Measurements from ENCODE around the gene FMNL2.

The FMNL2 gene

GRCh38 chr2:152432206-152432653, 97.3 kb downstream of the FMNL2 start:
- Histone ChIP-seq H3K27ac (peak overlapping the region; percentile 35), H3K4me3 (ENCODE audit: low read depth, low read length) (no peak overlapping the region), H3K36me3 (replicated peaks) (no peaks in the 10 kb centered on the region), H3K27me3 (replicated peaks) (no peaks in the 10 kb centered on the region)
- peak; percentile 77 for DNase-seq
- no peak for TF ChIP-seq CTCF (IDR thresholded peaks at IDR 0.05; ENCODE audit: low read depth, low read length, missing control alignments)
- in situ Hi-C loops (cut with HindIII; ENCODE audit: low pct_ligation_motif_present, low sequenced_read_pairs), result no loop called here

GRCh38 chr2:152432765-152433164, 97.8 kb downstream of the FMNL2 start:
- in situ Hi-C loops (cut with HindIII; ENCODE audit: low pct_ligation_motif_present, low sequenced_read_pairs), result no loop called here
- DNase-seq, result no peak
- Histone ChIP-seq H3K36me3 (replicated peaks) (no peaks in the 10 kb centered on the region), H3K4me3 (ENCODE audit: low read depth, low read length) (no peak overlapping the region), H3K27ac (peak overlapping the region; percentile 3), H3K27me3 (replicated peaks) (no peaks in the 10 kb centered on the region)
- TF ChIP-seq CTCF (IDR thresholded peaks at IDR 0.05; ENCODE audit: low read depth, low read length, missing control alignments), result no peak

- no peaks in the 10 kb centered on the region for H3K36me3 ChIP-seq (replicated peaks)
- no peak overlapping the region for H3K27ac ChIP-seq
- in situ Hi-C loops (cut with HindIII; ENCODE audit: low pct_ligation_motif_present, low sequenced_read_pairs), result no loop called here
- DNase-seq, result no peak
- H3K4me3 ChIP-seq (ENCODE audit: low read depth, low read length), result no peak overlapping the region
- H3K27me3 ChIP-seq (replicated peaks), result no peaks in the 10 kb centered on the region
- TF ChIP-seq CTCF (IDR thresholded peaks at IDR 0.05; ENCODE audit: low read depth, low read length, missing control alignments), result no peak
These were observed 98.3 kb downstream of the FMNL2 start for GRCh38 chr2:152433289-152433688.

GRCh38 chr2:152433791-152434190, 98.8 kb downstream of the FMNL2 start:
- no peak overlapping the region for H3K27ac ChIP-seq
- no peaks in the 10 kb centered on the region for H3K27me3 ChIP-seq (replicated peaks)
- in situ Hi-C loops (cut with HindIII; ENCODE audit: low pct_ligation_motif_present, low sequenced_read_pairs), result no loop called here
- no peak for DNase-seq
- H3K36me3 ChIP-seq (replicated peaks), result no peaks in the 10 kb centered on the region
- no peak overlapping the region for H3K4me3 ChIP-seq (ENCODE audit: low read depth, low read length)
- TF ChIP-seq CTCF (IDR thresholded peaks at IDR 0.05; ENCODE audit: low read depth, low read length, missing control alignments), result no peak

- H3K27me3 ChIP-seq (replicated peaks), result no peaks in the 10 kb centered on the region
- H3K36me3 ChIP-seq (replicated peaks), result no peaks in the 10 kb centered on the region
- H3K4me3 ChIP-seq (ENCODE audit: low read depth, low read length), result no peak overlapping the region
- in situ Hi-C loops (cut with HindIII; ENCODE audit: low pct_ligation_motif_present, low sequenced_read_pairs), result no loop called here
- TF ChIP-seq CTCF (IDR thresholded peaks at IDR 0.05; ENCODE audit: low read depth, low read length, missing control alignments), result no peak
- no peak overlapping the region for H3K27ac ChIP-seq
- DNase-seq, result no peak
These were observed 99.6 kb downstream of the FMNL2 start for GRCh38 chr2:152434395-152435182.

- H3K4me3 ChIP-seq (ENCODE audit: low read depth, low read length), result no peak overlapping the region
- no peak for TF ChIP-seq CTCF (IDR thresholded peaks at IDR 0.05; ENCODE audit: low read depth, low read length, missing control alignments)
- no peak overlapping the region for H3K27ac ChIP-seq
- in situ Hi-C loops (cut with HindIII; ENCODE audit: low pct_ligation_motif_present, low sequenced_read_pairs), result no loop called here
- H3K36me3 ChIP-seq (replicated peaks), result no peaks in the 10 kb centered on the region
- DNase-seq, result no peak
- no peaks in the 10 kb centered on the region for H3K27me3 ChIP-seq (replicated peaks)
These were observed 101.2 kb downstream of the FMNL2 start for GRCh38 chr2:152436148-152436547.

Measured in brain microvascular endothelial cell (primary cell).